IMR-90 (cell line): ENCODE data around the gene USP28. TPM values are rescaled to one million over a fixed set of nuclear protein-coding genes. Genes with fewer than 3 reads are reported as not detected.

Experiments
- ATAC-seq: fragments of 200-7000 bp; cut with Tn5 transposase; 2 replicates; pipeline ENCODE4 v1.9.1; 2020; ENCODE audit warnings: low read depth, mild to moderate bottlenecking, moderate library complexity
- BruUV-seq: library from RNA; stranded (reverse); fragments of 400-500 nt; replicated peaks from 2 replicates; lab custom pipeline; 2021; lab: Mats Ljungman, UMichigan
- CTCF ChIA-PET: fragments of 300-600 bp; formaldehyde crosslinking; extraction: SDS; loops from one replicate; lab custom pipeline; 2021; ENCODE audit warnings: antibody characterized with exemption; lab: Yijun Ruan, JAX
- POLR2A ChIA-PET: fragments of 300-600 bp; sonication (Branson Sonifier 250); formaldehyde crosslinking; loops from one replicate; lab custom pipeline; 2022; ENCODE audit warnings: antibody characterized with exemption; ENCODE audit not compliant: unreplicated experiment; lab: Charles Lee
- DNase-seq: peaks from one replicate; pipeline ENCODE4 v3.0.0; 2013
- H2AFZ ChIP-seq: replicated peaks from 2 replicates; pipeline ENCODE3; 2013; ENCODE audit warnings: low read length, mild to moderate bottlenecking; ENCODE audit not compliant: poor library complexity
- H2AK5ac ChIP-seq: 2 replicates; pipeline ENCODE4 v1.6.1; 2013; ENCODE audit warnings: low read depth, low read length, inconsistent platforms
- H2AK9ac ChIP-seq: replicated peaks from 2 replicates; pipeline ENCODE3; 2013; ENCODE audit warnings: mild to moderate bottlenecking, low read depth, low read length, moderate library complexity; ENCODE audit not compliant: poor library complexity
- H2BK120ac ChIP-seq: 2 replicates; pipeline ENCODE4 v1.6.1; 2013; ENCODE audit warnings: low read depth, low read length, inconsistent platforms
- H2BK15ac ChIP-seq: 3 replicates; pipeline ENCODE4 v1.6.1; 2013; ENCODE audit warnings: low read depth, low read length, inconsistent platforms
- H2BK20ac ChIP-seq: 2 replicates; pipeline ENCODE4 v1.6.1; 2013; ENCODE audit warnings: low read depth, mild to moderate bottlenecking, inconsistent platforms, low read length, moderate library complexity
- H2BK5ac ChIP-seq: 2 replicates; pipeline ENCODE4 v1.6.1; 2013; ENCODE audit warnings: mild to moderate bottlenecking, low read depth, low read length, inconsistent platforms; ENCODE audit not compliant: poor library complexity, severe bottlenecking
- H3K14ac ChIP-seq: replicated peaks from 2 replicates; pipeline ENCODE4 v1.6.1; 2013; ENCODE audit warnings: low read depth, low read length, inconsistent platforms
- H3K18ac ChIP-seq: 2 replicates; pipeline ENCODE4 v1.6.1; 2013; ENCODE audit warnings: low read depth, low read length, control low read depth
- H3K23ac ChIP-seq: 2 replicates; pipeline ENCODE4 v1.6.1; 2013; ENCODE audit warnings: low read depth, low read length, inconsistent platforms
- H3K27ac ChIP-seq: 2 replicates; pipeline ENCODE4 v1.5.1; 2013; ENCODE audit warnings: mild to moderate bottlenecking, control low read depth, low read length; ENCODE audit not compliant: insufficient read depth
- H3K27me3 ChIP-seq: 2 replicates; pipeline ENCODE4 v1.6.1; 2013; ENCODE audit warnings: low read length; ENCODE audit not compliant: control insufficient read depth, insufficient read depth
- H3K36me3 ChIP-seq: 2 replicates; pipeline ENCODE4 v1.6.1; 2013; ENCODE audit warnings: low read length, mixed read lengths; ENCODE audit not compliant: control insufficient read depth, insufficient read depth
- H3K4ac ChIP-seq: 2 replicates; pipeline ENCODE4 v1.6.1; 2013; ENCODE audit warnings: low read depth, low read length, inconsistent platforms
- H3K4me1 ChIP-seq: 2 replicates; pipeline ENCODE4 v1.6.1; 2013; ENCODE audit warnings: low read length, mixed read lengths; ENCODE audit not compliant: control insufficient read depth, insufficient read depth
- H3K4me2 ChIP-seq: 2 replicates; pipeline ENCODE4 v1.6.1; 2013; ENCODE audit warnings: low read depth, mild to moderate bottlenecking, control low read depth, low read length, moderate library complexity
- H3K4me3 ChIP-seq: 2 replicates; pipeline ENCODE4 v1.5.1; 2013; ENCODE audit warnings: low read depth, mild to moderate bottlenecking, control low read depth, low read length, moderate library complexity; ENCODE audit not compliant: insufficient read depth
- H3K56ac ChIP-seq: 2 replicates; pipeline ENCODE4 v1.6.1; 2013; ENCODE audit warnings: low read length, inconsistent platforms; ENCODE audit not compliant: insufficient read depth; ENCODE audit errors: extremely low read depth
- H3K79me1 ChIP-seq, 2 experiments: 2 replicates each; pipeline ENCODE4 v1.6.1; 2013; ENCODE audit warnings: low read length in 2 of 2, inconsistent platforms in 1 of 2, low read depth in 1 of 2
- H3K9ac ChIP-seq: 2 replicates; pipeline ENCODE4 v1.6.1; 2013; ENCODE audit warnings: low read depth, low read length, control low read depth
- H3K9me1 ChIP-seq: 2 replicates; pipeline ENCODE4 v1.6.1; 2013; ENCODE audit warnings: low read length, inconsistent platforms; ENCODE audit not compliant: insufficient read depth
- H3K9me3 ChIP-seq: 2 replicates; pipeline ENCODE4 v1.6.1; 2013; ENCODE audit warnings: low read length; ENCODE audit not compliant: control insufficient read depth, insufficient read depth
- H4K20me1 ChIP-seq: 2 replicates; pipeline ENCODE4 v1.6.1; 2013; ENCODE audit warnings: low read length, inconsistent platforms; ENCODE audit not compliant: insufficient read depth
- H4K5ac ChIP-seq: 2 replicates; pipeline ENCODE4 v1.6.1; 2013; ENCODE audit warnings: mild to moderate bottlenecking, low read depth, low read length, control low read depth
- H4K8ac ChIP-seq, 2 experiments: 2 replicates each; pipeline ENCODE4 v1.6.1; 2013; ENCODE audit warnings: low read depth in 2 of 2, low read length in 2 of 2, control low read depth in 1 of 2, inconsistent platforms in 1 of 2
- H4K91ac ChIP-seq: 2 replicates; pipeline ENCODE4 v1.6.1; 2013; ENCODE audit warnings: low read depth, low read length, inconsistent platforms; ENCODE audit not compliant: insufficient read depth
- BHLHE40 ChIP-seq: fragments of 150-350 bp; IDR thresholded peaks from 2 replicates; pipeline ENCODE4 v1.6.1; 2016; ENCODE audit warnings: mild to moderate bottlenecking, low read depth, low read length
- CEBPB ChIP-seq: IDR thresholded peaks from 2 replicates; pipeline ENCODE4 v1.6.1; 2012; ENCODE audit warnings: low read depth, low read length, improper control_type of control experiment
- CHD1 ChIP-seq: IDR thresholded peaks from 2 replicates; pipeline ENCODE4 v1.6.1; 2012; ENCODE audit warnings: low read depth, low read length, improper control_type of control experiment
- CTCF ChIP-seq: conservative IDR thresholded peaks from 2 replicates; pipeline ENCODE4 v1.5.1; 2012; ENCODE audit warnings: mild to moderate bottlenecking, low read depth, low read length, improper control_type of control experiment
- ELK1 ChIP-seq: fragments of 150-350 bp; IDR thresholded peaks from 2 replicates; pipeline ENCODE4 v1.6.1; 2016; ENCODE audit warnings: low read depth, mild to moderate bottlenecking, low read length, moderate library complexity, borderline replicate concordance
- FOS ChIP-seq: fragments of 150-350 bp; IDR thresholded peaks from 2 replicates; pipeline ENCODE4 v1.6.1; 2016; ENCODE audit warnings: low read depth, low read length
- MAFK ChIP-seq: IDR thresholded peaks from 2 replicates; pipeline ENCODE4 v1.6.1; 2012; ENCODE audit warnings: low read depth, low read length, improper control_type of control experiment
- MAZ ChIP-seq: IDR thresholded peaks from 2 replicates; pipeline ENCODE4 v1.6.1; 2012; ENCODE audit warnings: low read depth, mild to moderate bottlenecking, low read length, improper control_type of control experiment, moderate library complexity, borderline replicate concordance
- MXI1 ChIP-seq: IDR thresholded peaks from 2 replicates; pipeline ENCODE4 v1.6.1; 2012; ENCODE audit warnings: low read depth, mild to moderate bottlenecking, low read length, moderate library complexity, borderline replicate concordance
- NFE2L2 ChIP-seq: fragments of 150-350 bp; IDR thresholded peaks from 2 replicates; pipeline ENCODE4 v1.6.1; 2016; ENCODE audit warnings: low read depth, mild to moderate bottlenecking, low read length
- POLR2A ChIP-seq: IDR thresholded peaks from 2 replicates; pipeline ENCODE4 v1.6.1; 2012; ENCODE audit warnings: mild to moderate bottlenecking, low read depth, low read length
- RAD21 ChIP-seq: IDR thresholded peaks from 2 replicates; pipeline ENCODE4 v1.6.1; 2012; ENCODE audit warnings: low read length, improper control_type of control experiment
- RCOR1 ChIP-seq: IDR thresholded peaks from 2 replicates; pipeline ENCODE4 v1.6.1; 2012; ENCODE audit warnings: mild to moderate bottlenecking, low read length, improper control_type of control experiment; ENCODE audit not compliant: insufficient replicate concordance
- RFX5 ChIP-seq: IDR thresholded peaks from 2 replicates; pipeline ENCODE4 v1.8.0; 2012; ENCODE audit warnings: low read depth, mild to moderate bottlenecking, low read length, moderate library complexity
- SMC3 ChIP-seq: fragments of 150-350 bp; IDR thresholded peaks from 2 replicates; pipeline ENCODE4 v1.6.1; 2016; ENCODE audit warnings: low read depth, mild to moderate bottlenecking, antibody characterized with exemption, low read length, moderate library complexity
- USF2 ChIP-seq: fragments of 150-350 bp; IDR thresholded peaks from 2 replicates; pipeline ENCODE4 v1.6.1; 2017; ENCODE audit warnings: mild to moderate bottlenecking, antibody characterized with exemption, low read length, low read depth
- WGBS, 2 experiments: methylation state at CpG; one replicate each; pipeline versions ENCODE4 v1.1.5 to v1.1.7; 2013; ENCODE audit warnings: missing lambda C conversion rate in 2 of 2; ENCODE audit not compliant: insufficient read length in 1 of 2; ENCODE audit errors: extremely low coverage in 2 of 2; 5-methylcytosine and 5-hydroxymethylcytosine counted together
- dilution Hi-C: fragments of 300-500 bp; cut with HindIII; formaldehyde crosslinking; loops from one replicate; pipeline ENCODE4 v1.14.3; 2018; ENCODE audit warnings: low sequenced_read_pairs; ENCODE audit not compliant: unreplicated experiment
- in situ Hi-C: fragments of 300-500 bp; cut with MboI; formaldehyde crosslinking; loops from 3 replicates; pipeline ENCODE4 v1.14.3; 2019; ENCODE audit warnings: low sequenced_read_pairs, inconsistent platforms, mixed read lengths
- intact Hi-C: fragments of 100-400 bp; cut with micrococcal nuclease; formaldehyde crosslinking; loops from 2 replicates; pipeline ENCODE4 v1.10.0; 2022
- polyA plus RNA-seq, 3 experiments: library from polyadenylated mRNA; depleted of rRNA; stranded (reverse); fragments of >200 nt; gene quantifications; 2 replicates each; pipeline ENCODE4 v1.2.3, GENCODE V29; 2012; ENCODE audit warnings: low replicate concordance in 1 of 3
- total RNA-seq: library from RNA; depleted of rRNA; stranded (reverse); fragments of >200 nt; gene quantifications from 2 replicates; pipeline ENCODE4 v1.2.3, GENCODE V29; 2012

The USP28 gene
- total and polyA plus RNA-seq, 2 of the 4 experiments (the other 2 are of a cell fraction), result 17.0 to 36.0 TPM

GRCh38 chr11:113782134-113782533 lies 93.2 kb downstream of the USP28 start:
- no CpG with 5 or more reads among the region's 1 CpG for WGBS, 2 experiments
- no peak for DNase-seq
- Histone ChIP-seq H3K4me1 (no peaks in the 10 kb centered on the region; the same call in 1 of the 2 replicates), H2BK15ac (no peak overlapping the region), H3K4ac (no peak overlapping the region), H3K18ac (no peak overlapping the region), H4K91ac (no peak overlapping the region), H2AK9ac (no peak overlapping the region), H3K27ac (no peak overlapping the region), H3K9me1 (no peaks in the 10 kb centered on the region), H3K36me3 (no peaks in the 10 kb centered on the region), H3K9ac (no peak overlapping the region), H3K14ac (no peak overlapping the region), H3K4me3 (no peak overlapping the region), H3K4me2 (no peak overlapping the region), H2BK5ac (no peak overlapping the region), H2BK120ac (no peak overlapping the region), H3K27me3 (peaks cover 6% of the 10 kb centered on the region; the same call in 1 of the 2 replicates), H2AFZ (no peak overlapping the region), H3K23ac (no peak overlapping the region), H4K8ac (no peak overlapping the region), H4K5ac (no peak overlapping the region), H4K20me1 (no peaks in the 10 kb centered on the region), H2BK20ac (no peak overlapping the region), H3K56ac (no peak overlapping the region), H3K79me1 (no peaks in the 10 kb centered on the region), H3K9me3 (no peaks in the 10 kb centered on the region), H2AK5ac (no peak overlapping the region)
- TF ChIP-seq FOS (no peak), CTCF (no peak), POLR2A (no peak), ELK1 (no peak), BHLHE40 (no peak), MAFK (no peak), CEBPB (no peak), RAD21 (no peak), RCOR1 (no peak), NFE2L2 (no peak), USF2 (no peak), MAZ (no peak), RFX5 (no peak), MXI1 (no peak), CHD1 (no peak), SMC3 (no peak)
- intact Hi-C loops, result no loop called here
- dilution Hi-C loops, result no loop called here
- CTCF ChIA-PET, result no interaction called here
- POLR2A ChIA-PET, result no interaction called here
- in situ Hi-C loops, result no loop called here
- BruUV-seq, result no TSS peak
- ATAC-seq, result no peak
